Activated CD8-positive, alpha-beta T cell treated with anti-CD3 and anti-CD28 coated beads for 36 hours (primary cell): Measurements from ENCODE around the gene SUGCT. TPM values are rescaled to one million over a fixed set of nuclear protein-coding genes. Genes with fewer than 3 reads are reported as not detected.
"Not testable (repeated sequence)": the region's sequence is repeated elsewhere in the genome, so short reads cannot be mapped to it uniquely, and the experiment has no call there.

Source experiments
- ATAC-seq: fragments of 200-7000 bp; cut with Tn5 transposase; one replicate; pipeline ENCODE4 v1.10.0; 2021; ENCODE audit warnings: mild to moderate bottlenecking, moderate library complexity
- CTCF ChIA-PET: fragments of 350-600 bp; sonication (Branson Sonifier 250); formaldehyde crosslinking; loops from one replicate; lab custom pipeline; 2021; ENCODE audit warnings: antibody characterized with exemption; lab: Charles Lee
- POLR2A ChIA-PET: fragments of 350-600 bp; sonication (Branson Sonifier 250); formaldehyde crosslinking; loops from one replicate; lab custom pipeline; 2021; ENCODE audit warnings: antibody characterized with exemption; lab: Charles Lee
- DNase-seq: peaks from one replicate; pipeline ENCODE4 v3.0.0-alpha.2; 2020
- H3K27ac Mint-ChIP-seq: one replicate; pipeline ENCODE4 v1.8.0; 2021; ENCODE audit warnings: mild to moderate bottlenecking, mixed read lengths
- H3K27me3 Mint-ChIP-seq: one replicate; pipeline ENCODE4 v1.8.0; 2021; ENCODE audit warnings: mixed read lengths
- H3K36me3 Mint-ChIP-seq: one replicate; pipeline ENCODE4 v1.8.0; 2021; ENCODE audit warnings: low read depth, mixed read lengths
- H3K4me1 Mint-ChIP-seq: one replicate; pipeline ENCODE4 v1.8.0; 2021; ENCODE audit warnings: low read depth, mixed read lengths
- H3K4me3 Mint-ChIP-seq: one replicate; pipeline ENCODE4 v1.8.0; 2021; ENCODE audit warnings: mild to moderate bottlenecking, moderate library complexity, mixed read lengths
- H3K9me3 Mint-ChIP-seq: one replicate; pipeline ENCODE4 v1.8.0; 2021; ENCODE audit warnings: mixed read lengths
- CTCF ChIP-seq: fragments of 200-600 bp; IDR thresholded peaks from one replicate; pipeline ENCODE4 v1.8.0; 2022; ENCODE audit warnings: antibody characterized with exemption, mild to moderate bottlenecking
- intact Hi-C: fragments of 100-400 bp; cut with micrococcal nuclease; formaldehyde crosslinking; loops from one replicate; pipeline ENCODE4 v1.10.0; 2022
- total RNA-seq, 2 experiments: library from RNA; stranded (reverse); gene quantifications; one replicate each; pipeline ENCODE4 v1.2.3, GENCODE V29; 2021

Gene SUGCT
- total RNA-seq, 2 experiments from 2014 or later = 1.6 to 2.0 TPM

- Mint-ChIP-seq H3K27ac (no peak overlapping the region), H3K4me3 (no peak overlapping the region), H3K4me1 (no peaks in the 10 kb centered on the region), H3K36me3 (no peaks in the 10 kb centered on the region), H3K27me3 (no peaks in the 10 kb centered on the region), H3K9me3 (no peaks in the 10 kb centered on the region)
- ATAC-seq = no peak
- DNase-seq = no peak
- TF ChIP-seq CTCF = no peak
- intact Hi-C loops = loop anchor here (10.0 kb wide), 1 partner anchor 59 kb away; no protein-coding TSS in a partner anchor
- POLR2A ChIA-PET = no interaction called here
- CTCF ChIA-PET = no interaction called here
Observed at GRCh38 chr7:40403703-40404476, 269.1 kb downstream of the SUGCT start.

- ATAC-seq (no peak), DNase-seq (no peak)
- CTCF ChIA-PET = no interaction called here
- Mint-ChIP-seq H3K4me3 (no peak overlapping the region), H3K27me3 (no peaks in the 10 kb centered on the region), H3K36me3 (no peaks in the 10 kb centered on the region), H3K27ac (no peak overlapping the region), H3K9me3 (no peaks in the 10 kb centered on the region), H3K4me1 (no peaks in the 10 kb centered on the region)
- no peak for TF ChIP-seq CTCF
- intact Hi-C loops = loop anchor here (10.0 kb wide), 1 partner anchor 61 kb away; no protein-coding TSS in a partner anchor
- POLR2A ChIA-PET = no interaction called here
Observed at GRCh38 chr7:40405991-40406390, 271.2 kb downstream of the SUGCT start.

- TF ChIP-seq CTCF = no peak
- intact Hi-C loops = no loop called here
- Mint-ChIP-seq H3K36me3 (no peaks in the 10 kb centered on the region), H3K4me3 (no peak overlapping the region), H3K9me3 (no peaks in the 10 kb centered on the region), H3K27me3 (no peaks in the 10 kb centered on the region), H3K4me1 (no peaks in the 10 kb centered on the region), H3K27ac (no peak overlapping the region)
- ChIA-PET CTCF (no interaction called here), POLR2A (no interaction called here)
- no peak for ATAC-seq
- no peak for DNase-seq
Observed at GRCh38 chr7:40412323-40412722, 277.5 kb downstream of the SUGCT start.

GRCh38 chr7:40414704-40415103 is 279.9 kb downstream of the SUGCT start:
- H3K4me1 Mint-ChIP-seq, H3K27ac Mint-ChIP-seq, ATAC-seq, H3K27me3 Mint-ChIP-seq, DNase-seq, POLR2A ChIA-PET, H3K36me3 Mint-ChIP-seq, H3K9me3 Mint-ChIP-seq, intact Hi-C loops, CTCF ChIA-PET, H3K4me3 Mint-ChIP-seq: not testable (repeated sequence)

GRCh38 chr7:40418448-40418847 is 283.6 kb downstream of the SUGCT start:
- no peaks in the 10 kb centered on the region for H3K36me3 Mint-ChIP-seq
- no peak for TF ChIP-seq CTCF
- H3K4me3 Mint-ChIP-seq = no peak overlapping the region
- ChIA-PET POLR2A (no interaction called here), CTCF (no interaction called here)
- DNase-seq = no peak
- intact Hi-C loops = no loop called here
- H3K9me3 Mint-ChIP-seq = no peaks in the 10 kb centered on the region
- no peaks in the 10 kb centered on the region for H3K27me3 Mint-ChIP-seq
- no peak overlapping the region for H3K27ac Mint-ChIP-seq
- no peak for ATAC-seq
- H3K4me1 Mint-ChIP-seq = no peaks in the 10 kb centered on the region
